Mucosa of stomach (tissue), 1 donor: ENCODE results near the gene MAST4.

Experiments
- H3K27me3 ChIP-seq: one replicate; pipeline ENCODE4 v1.7.0; 2013; ENCODE audit warnings: mild to moderate bottlenecking, low read length; ENCODE audit not compliant: control insufficient read depth, insufficient read depth
- H3K36me3 ChIP-seq: one replicate; pipeline ENCODE4 v1.7.0; 2013; ENCODE audit warnings: low read length; ENCODE audit not compliant: control insufficient read depth, insufficient read depth
- H3K4me1 ChIP-seq: one replicate; pipeline ENCODE4 v1.7.0; 2013; ENCODE audit warnings: mild to moderate bottlenecking, low read length; ENCODE audit not compliant: control insufficient read depth, insufficient read depth
- H3K4me3 ChIP-seq: one replicate; pipeline ENCODE4 v1.7.0; 2013; ENCODE audit warnings: low read length
- H3K9ac ChIP-seq: one replicate; pipeline ENCODE4 v1.7.0; 2013; ENCODE audit warnings: mild to moderate bottlenecking, low read length, moderate library complexity
- H3K9me3 ChIP-seq: one replicate; pipeline ENCODE4 v1.7.0; 2013; ENCODE audit warnings: mild to moderate bottlenecking, low read length, moderate library complexity; ENCODE audit not compliant: control insufficient read depth
- donor health status: Pancreatic carcinoma.

Gene MAST4

GRCh38 chr5:67102708-67103107 is 506.5 kb downstream of the MAST4 start:
- no peak overlapping the region for H3K4me3 ChIP-seq
- no peaks in the 10 kb centered on the region for H3K27me3 ChIP-seq
- H3K9ac ChIP-seq: no peak overlapping the region
- H3K36me3 ChIP-seq: no peaks in the 10 kb centered on the region
- no peaks in the 10 kb centered on the region for H3K4me1 ChIP-seq
- H3K9me3 ChIP-seq: no peaks in the 10 kb centered on the region

DNA sequence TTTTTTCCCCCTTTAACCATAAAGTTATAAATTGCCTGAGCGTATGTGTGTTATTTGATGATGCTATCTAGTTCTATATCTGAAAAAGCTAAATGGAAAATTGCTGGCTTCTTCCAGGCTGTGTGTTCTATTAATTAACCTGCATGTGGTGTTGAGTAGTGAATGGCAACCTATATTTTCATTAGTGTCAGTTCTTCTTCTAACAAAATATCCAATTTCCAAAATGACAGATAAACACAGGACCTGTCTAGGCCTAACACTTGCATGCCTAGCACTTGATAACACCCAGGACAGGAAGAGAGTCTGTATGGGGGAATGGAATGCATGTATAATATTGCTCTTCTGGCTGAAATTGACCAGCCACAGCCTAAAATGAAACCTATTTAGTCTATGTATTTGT is 508.7 kb downstream of the MAST4 start:
- Histone ChIP-seq H3K27me3 (no peaks in the 10 kb centered on the region), H3K36me3 (no peaks in the 10 kb centered on the region), H3K4me3 (no peak overlapping the region), H3K4me1 (no peaks in the 10 kb centered on the region), H3K9me3 (no peaks in the 10 kb centered on the region), H3K9ac (no peak overlapping the region)

DNA sequence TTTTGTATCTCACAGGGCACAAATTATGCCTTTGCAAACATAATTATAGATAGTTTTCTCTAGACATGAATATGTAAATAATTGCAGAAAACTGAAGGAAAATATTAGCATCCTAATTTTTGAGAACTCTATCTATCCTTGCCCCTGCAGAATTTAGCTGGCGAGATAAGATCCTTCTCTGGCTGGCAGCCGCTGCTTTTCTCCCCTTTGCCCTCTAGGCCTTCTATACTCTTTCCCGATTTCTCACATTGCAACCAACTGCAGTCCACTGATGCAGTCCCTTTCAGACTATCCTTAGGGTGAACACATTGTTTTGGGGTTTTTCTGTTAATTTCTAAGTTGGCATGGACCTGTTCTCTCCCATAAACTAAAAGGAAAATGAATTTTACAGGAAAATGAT is 509.1 kb downstream of the MAST4 start:
- H3K36me3 ChIP-seq: no peaks in the 10 kb centered on the region
- H3K27me3 ChIP-seq: no peaks in the 10 kb centered on the region
- H3K4me1 ChIP-seq: no peaks in the 10 kb centered on the region
- H3K4me3 ChIP-seq: no peak overlapping the region
- no peak overlapping the region for H3K9ac ChIP-seq
- no peaks in the 10 kb centered on the region for H3K9me3 ChIP-seq

DNA sequence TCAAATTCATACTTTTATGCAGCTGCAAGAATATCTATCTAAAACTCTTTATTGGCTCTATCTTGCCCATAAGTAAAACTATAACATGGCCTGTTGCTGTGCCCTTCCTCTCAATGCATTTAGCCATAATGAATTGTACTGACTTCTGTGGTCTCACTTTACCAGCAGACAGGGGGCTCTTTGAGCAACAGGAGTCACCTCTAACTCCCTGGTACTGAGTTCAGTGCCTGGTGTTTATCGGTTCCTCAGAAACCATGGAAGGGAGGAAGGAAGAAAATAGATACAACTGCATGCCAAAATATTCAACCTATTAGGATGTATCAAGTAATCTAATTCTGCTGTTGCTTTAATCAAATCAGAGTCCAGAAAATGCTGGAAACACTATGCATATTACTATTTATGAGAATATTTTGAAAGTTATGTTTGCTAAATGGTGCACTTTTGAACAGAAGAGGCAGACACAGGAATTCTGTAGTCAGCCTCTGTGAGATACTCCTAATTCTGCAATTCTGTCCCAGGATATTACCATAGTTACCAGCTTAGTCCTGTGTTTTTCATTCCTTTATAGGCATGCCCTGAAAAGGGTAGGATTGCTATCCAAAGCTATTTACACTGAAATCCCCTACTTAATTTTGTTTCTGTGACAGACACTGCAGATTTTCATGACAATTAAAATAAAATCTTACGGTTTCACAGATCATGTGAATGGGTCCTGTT is 510.6 kb downstream of the MAST4 start:
- Histone ChIP-seq H3K9me3 (no peaks in the 10 kb centered on the region), H3K4me1 (peaks cover 4% of the 10 kb centered on the region), H3K4me3 (no peak overlapping the region), H3K27me3 (no peaks in the 10 kb centered on the region), H3K9ac (no peak overlapping the region), H3K36me3 (no peaks in the 10 kb centered on the region)

DNA sequence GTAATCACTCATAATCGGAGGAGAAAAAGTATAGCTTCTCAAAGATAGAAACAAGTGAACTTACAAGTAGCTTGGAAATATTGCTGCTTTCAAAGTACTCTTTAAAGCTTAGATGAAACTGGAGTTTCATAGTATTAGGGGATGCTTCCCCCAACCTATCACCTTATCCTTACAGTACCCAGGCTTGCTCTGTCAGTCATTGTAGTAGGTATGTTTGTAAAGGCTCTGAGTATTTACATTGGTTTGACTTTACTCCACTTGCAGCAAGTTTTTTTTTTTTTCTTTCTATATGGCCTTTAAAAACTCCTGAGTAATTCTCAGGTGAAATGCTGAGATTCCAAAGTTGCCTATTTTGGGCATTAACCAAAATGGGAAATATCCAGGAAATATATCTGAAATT is 515.6 kb downstream of the MAST4 start:
- Histone ChIP-seq H3K27me3 (no peaks in the 10 kb centered on the region), H3K4me1 (peaks cover 5% of the 10 kb centered on the region), H3K9me3 (no peaks in the 10 kb centered on the region), H3K9ac (no peak overlapping the region), H3K36me3 (no peaks in the 10 kb centered on the region), H3K4me3 (no peak overlapping the region)

- no peaks in the 10 kb centered on the region for H3K9me3 ChIP-seq
- no peaks in the 10 kb centered on the region for H3K27me3 ChIP-seq
- no peak overlapping the region for H3K4me3 ChIP-seq
- peaks cover 5% of the 10 kb centered on the region for H3K4me1 ChIP-seq
- no peaks in the 10 kb centered on the region for H3K36me3 ChIP-seq
- H3K9ac ChIP-seq: no peak overlapping the region
These were observed 519.1 kb downstream of the MAST4 start for GRCh38 chr5:67115246-67115645.

DNA sequence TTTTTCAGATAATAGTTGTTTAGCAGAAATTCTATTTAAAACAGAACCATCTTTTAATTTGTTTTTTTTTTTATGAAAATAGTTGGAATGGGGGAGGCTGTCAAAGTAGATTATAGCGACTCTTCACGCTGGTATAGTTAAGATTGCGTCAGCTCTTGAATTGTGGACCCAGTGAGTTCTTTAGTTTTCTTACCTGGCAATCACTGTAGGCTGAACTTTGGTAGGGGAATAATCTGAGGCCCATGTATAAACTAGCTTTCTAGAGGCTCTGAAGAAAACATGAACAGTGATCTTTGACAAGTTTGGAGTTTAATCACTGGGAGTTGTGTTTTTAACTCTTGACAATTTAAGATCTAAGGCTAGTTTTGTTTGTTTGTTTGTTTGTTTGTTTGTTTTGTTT is 519.6 kb downstream of the MAST4 start:
- Histone ChIP-seq H3K27me3 (no peaks in the 10 kb centered on the region), H3K9me3 (no peaks in the 10 kb centered on the region), H3K4me1 (peaks cover 5% of the 10 kb centered on the region), H3K9ac (no peak overlapping the region), H3K36me3 (no peaks in the 10 kb centered on the region), H3K4me3 (no peak overlapping the region)

- Histone ChIP-seq H3K4me3 (no peak overlapping the region), H3K4me1 (no peaks in the 10 kb centered on the region), H3K9me3 (no peaks in the 10 kb centered on the region), H3K36me3 (no peaks in the 10 kb centered on the region), H3K27me3 (no peaks in the 10 kb centered on the region), H3K9ac (no peak overlapping the region)
These were observed 521.9 kb downstream of the MAST4 start for GRCh38 chr5:67118050-67118620.

- Histone ChIP-seq H3K4me3 (no peak overlapping the region), H3K4me1 (no peaks in the 10 kb centered on the region), H3K27me3 (no peaks in the 10 kb centered on the region), H3K9ac (no peak overlapping the region), H3K36me3 (no peaks in the 10 kb centered on the region), H3K9me3 (no peaks in the 10 kb centered on the region)
These were observed 522.8 kb downstream of the MAST4 start for GRCh38 chr5:67119010-67119409.

DNA sequence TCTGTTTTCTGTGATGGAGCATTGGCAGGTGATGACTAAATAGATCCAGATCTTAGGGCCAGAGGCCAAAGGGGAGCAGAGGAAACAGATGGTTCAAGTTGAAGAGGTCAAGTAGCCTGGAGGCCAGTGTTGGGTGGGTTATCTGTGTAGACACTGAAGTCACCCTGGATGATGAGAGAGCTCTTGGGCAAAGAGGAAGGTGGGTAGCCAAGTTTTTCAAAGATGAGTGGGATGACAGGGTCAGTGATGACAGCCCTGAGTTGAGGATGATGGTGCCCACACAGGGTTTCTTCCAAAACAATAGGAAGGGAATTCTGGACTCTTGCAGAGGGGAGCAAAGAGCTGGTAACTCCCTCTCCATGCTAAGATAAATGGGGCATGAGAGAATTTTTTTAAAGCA is 523.8 kb downstream of the MAST4 start:
- no peaks in the 10 kb centered on the region for H3K4me1 ChIP-seq
- H3K9me3 ChIP-seq: no peaks in the 10 kb centered on the region
- no peaks in the 10 kb centered on the region for H3K36me3 ChIP-seq
- H3K9ac ChIP-seq: no peak overlapping the region
- no peaks in the 10 kb centered on the region for H3K27me3 ChIP-seq
- no peak overlapping the region for H3K4me3 ChIP-seq

GRCh38 chr5:67123819-67124218 is 527.6 kb downstream of the MAST4 start:
- H3K4me3 ChIP-seq: no peak overlapping the region
- H3K27me3 ChIP-seq: no peaks in the 10 kb centered on the region
- no peaks in the 10 kb centered on the region for H3K36me3 ChIP-seq
- H3K9ac ChIP-seq: no peak overlapping the region
- no peaks in the 10 kb centered on the region for H3K9me3 ChIP-seq
- H3K4me1 ChIP-seq: no peaks in the 10 kb centered on the region

DNA sequence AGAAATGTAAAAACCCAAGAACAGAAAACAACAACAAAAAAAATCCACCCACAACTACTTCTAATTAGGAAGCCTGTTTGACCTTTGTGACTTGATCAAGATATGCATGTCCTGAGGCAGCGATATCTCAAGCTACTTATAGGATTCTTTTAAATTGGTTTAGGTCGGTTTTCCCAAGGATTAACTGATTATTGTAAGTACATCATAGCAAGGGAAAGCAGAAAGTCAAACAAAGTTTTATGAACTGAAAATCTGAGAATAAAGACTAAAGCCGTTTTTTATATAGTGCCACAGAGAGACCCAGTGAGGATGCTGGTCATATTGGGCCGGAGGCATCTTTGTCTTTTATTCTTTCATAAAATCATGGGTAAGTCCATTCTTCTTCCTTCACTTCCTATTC is 528.4 kb downstream of the MAST4 start:
- no peaks in the 10 kb centered on the region for H3K36me3 ChIP-seq
- H3K27me3 ChIP-seq: no peaks in the 10 kb centered on the region
- H3K4me1 ChIP-seq: no peaks in the 10 kb centered on the region
- H3K9me3 ChIP-seq: no peaks in the 10 kb centered on the region
- no peak overlapping the region for H3K9ac ChIP-seq
- no peak overlapping the region for H3K4me3 ChIP-seq
